CD4-positive, alpha-beta T cell treated with Interleukin-15 for 4 hours (primary cell): ENCODE data around the gene SSH3.

Experiments used
- DNase-seq: peaks from one replicate; pipeline ENCODE4 v3.0.0-alpha.2; 2020; ENCODE audit warnings: low spot score

The SSH3 gene

DNA sequence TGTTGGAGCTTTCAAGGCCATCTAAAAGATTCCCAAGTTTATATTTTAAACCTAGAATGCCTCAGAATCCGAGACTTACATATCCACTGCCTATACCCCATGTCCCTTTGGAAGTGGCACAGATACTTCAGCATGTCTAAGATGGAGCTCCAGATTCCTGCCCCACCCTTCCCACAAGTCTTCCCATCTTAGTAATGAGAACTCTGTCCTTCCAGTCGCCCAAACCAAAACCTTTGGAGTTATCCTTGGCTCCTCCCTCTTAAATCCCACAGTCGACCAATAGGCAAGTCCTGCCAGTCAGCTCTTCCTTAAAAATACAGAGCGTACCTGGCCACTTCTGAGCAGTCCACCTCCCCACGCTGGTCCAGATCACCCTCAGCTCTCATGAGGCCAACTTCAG lies 45.7 kb downstream of the SSH3 start:
- DNase-seq, result no peak

DNA sequence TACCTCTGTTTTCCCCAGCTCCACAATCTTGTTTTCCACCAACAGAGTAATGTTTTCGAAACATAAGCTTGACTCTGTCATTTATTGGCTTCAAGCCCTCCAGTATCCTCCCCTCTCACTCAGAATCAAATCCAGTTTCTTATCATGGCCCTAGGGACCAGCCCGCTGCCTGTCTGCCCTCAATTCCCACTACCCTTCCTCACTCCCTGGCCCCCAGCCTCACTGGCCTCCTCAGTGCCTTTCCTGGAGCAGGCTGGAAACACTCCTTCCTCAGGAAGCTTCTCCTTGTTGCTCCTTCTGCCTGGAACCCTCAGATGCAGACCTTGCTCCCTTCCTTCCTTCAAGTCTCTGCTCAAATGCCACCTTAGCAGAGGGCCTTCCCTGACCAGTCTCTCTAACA lies 46.1 kb downstream of the SSH3 start:
- DNase-seq, result no peak

GRCh38 chr11:67349928-67350465 lies 46.7 kb downstream of the SSH3 start:
- DNase-seq, result no peak

GRCh38 chr11:67351275-67352005 lies 48.1 kb downstream of the SSH3 start:
- DNase-seq, result peak; percentile 72

DNA sequence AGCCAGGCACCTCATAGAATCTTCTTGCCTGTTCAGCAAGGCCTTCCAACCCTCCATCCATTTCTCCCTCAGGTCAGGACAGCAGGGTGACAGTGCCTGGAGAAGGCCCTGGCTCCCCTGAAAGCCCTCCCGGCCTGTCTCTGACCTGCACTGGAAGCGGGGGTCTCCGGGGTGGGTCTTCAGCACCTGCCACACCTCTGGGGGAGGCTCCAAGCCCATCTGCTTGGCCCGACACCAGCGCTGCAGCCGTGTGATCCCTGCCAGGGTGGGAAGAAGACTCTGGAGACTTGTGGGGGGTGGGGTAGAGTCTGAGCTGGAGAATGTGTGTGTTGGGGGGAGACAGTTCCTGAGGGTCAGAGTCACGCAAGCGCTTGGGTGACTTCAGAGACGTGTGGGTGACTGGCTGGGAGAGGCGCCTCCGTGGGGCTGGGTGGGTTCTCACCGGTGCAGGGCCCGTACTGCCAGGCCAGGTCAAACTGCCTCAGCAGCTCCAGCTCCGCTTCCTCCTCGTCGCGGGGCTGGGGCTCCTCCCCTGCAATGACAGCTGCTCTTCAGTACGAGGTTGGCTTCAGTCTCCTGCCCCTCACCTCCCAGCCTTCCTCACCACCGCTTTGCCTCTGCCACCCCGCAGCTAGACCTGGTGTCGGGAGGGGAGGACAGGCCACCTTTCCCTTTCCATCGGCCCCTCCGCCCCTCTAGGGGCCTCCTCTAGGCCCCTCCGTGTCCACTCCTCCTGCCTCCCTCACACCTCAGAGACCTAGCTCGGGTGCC lies 49.4 kb downstream of the SSH3 start:
- peak; percentile 48 for DNase-seq

GRCh38 chr11:67353317-67354074 lies 50.2 kb downstream of the SSH3 start, which contains the start of gene POLD4:
Gene POLD4 (minus strand): TSS chr11:67353546. CDS start chr11:67353399, 147 bp downstream.
- peak; percentile 96 for DNase-seq

DNA sequence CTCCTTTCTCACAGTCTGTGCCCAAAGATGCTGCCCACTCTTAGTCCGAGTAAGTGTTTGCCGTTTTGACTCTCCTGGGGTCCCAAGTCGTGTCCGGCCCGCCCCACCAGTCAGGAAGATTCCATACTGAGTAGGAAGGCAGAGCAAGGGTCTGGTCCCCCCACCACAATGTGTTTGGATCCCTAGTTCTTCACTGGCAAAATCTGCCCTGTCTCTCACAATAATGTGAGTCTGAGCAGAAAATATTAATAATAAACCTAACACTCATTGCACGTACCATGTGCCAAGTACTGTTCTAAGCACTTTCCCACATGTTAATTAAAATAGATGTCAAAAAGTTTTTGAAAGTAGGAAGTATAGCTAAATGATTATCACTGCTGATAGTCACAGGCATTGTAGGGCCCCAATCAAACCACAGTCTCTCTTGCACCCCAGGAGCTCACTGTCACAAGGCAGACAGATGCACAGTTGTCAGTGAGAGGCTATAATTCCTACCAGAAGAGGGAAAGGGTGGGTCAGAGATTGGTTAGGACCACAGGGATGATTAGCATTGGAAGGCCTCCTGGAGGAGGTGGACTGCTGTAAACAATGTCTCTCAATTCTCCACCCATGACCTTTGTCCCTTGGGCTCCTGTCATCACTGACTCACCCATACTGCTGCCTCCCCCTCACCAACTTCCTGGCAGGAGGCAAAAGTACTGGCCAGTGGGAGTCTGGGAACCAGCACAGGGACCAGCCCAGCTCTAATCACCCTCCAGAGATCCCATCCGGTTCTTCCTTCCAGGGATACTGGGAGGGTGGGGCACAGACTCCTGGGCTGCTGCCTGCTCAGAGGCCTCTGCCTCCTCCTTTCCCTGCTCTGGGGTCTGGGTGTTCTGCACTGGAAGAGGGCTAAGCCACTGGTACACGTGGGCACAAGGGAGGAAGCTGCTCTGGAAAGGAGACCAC lies 51.0 kb downstream of the SSH3 start:
- DNase-seq, result no peak

DNA sequence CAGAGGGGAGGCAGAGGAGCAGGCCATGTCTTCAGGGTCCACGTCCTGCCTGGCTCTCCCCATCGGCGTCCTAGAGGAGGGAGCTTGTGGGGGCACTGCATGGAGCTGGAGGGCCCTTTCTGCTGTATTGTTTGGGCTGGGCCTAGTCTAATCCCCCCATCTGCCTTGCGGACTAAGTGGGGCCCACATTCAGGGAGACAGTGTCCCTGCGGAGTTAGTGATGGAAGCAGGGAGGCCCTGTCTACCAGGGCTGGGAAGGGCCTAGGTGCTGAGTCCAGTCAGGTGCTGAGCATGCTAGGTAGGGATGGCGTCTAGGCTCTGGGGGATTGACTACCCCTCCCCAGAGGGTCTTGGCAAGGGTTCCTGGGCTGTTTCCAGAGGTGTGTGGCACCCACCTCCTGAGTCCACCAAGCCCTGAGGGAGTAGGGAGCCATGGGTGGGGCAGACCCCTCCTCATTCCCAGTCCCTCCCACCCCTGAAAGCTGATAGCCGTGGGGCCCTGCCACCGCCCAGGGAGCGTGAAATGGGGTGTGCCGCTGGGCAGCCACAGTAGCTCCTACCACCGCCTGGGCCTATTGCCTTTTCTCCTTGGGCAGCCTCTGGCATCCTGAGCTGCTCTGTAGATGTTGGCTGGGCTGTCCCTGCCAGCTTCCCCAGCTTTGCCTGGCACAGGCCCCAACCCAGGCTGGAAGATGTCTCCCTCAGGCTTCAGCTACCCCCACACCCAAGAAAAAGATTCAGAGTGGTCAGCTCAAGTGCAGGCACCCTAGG lies 51.9 kb downstream of the SSH3 start:
- no peak for DNase-seq

- no peak for DNase-seq
Observed at GRCh38 chr11:67355794-67356386, 52.6 kb downstream of the SSH3 start.

- no peak for DNase-seq
Observed at GRCh38 chr11:67356387-67356863, 53.1 kb downstream of the SSH3 start.

GRCh38 chr11:67356864-67357561 lies 53.7 kb downstream of the SSH3 start:
- DNase-seq, result peak; percentile 79

DNA sequence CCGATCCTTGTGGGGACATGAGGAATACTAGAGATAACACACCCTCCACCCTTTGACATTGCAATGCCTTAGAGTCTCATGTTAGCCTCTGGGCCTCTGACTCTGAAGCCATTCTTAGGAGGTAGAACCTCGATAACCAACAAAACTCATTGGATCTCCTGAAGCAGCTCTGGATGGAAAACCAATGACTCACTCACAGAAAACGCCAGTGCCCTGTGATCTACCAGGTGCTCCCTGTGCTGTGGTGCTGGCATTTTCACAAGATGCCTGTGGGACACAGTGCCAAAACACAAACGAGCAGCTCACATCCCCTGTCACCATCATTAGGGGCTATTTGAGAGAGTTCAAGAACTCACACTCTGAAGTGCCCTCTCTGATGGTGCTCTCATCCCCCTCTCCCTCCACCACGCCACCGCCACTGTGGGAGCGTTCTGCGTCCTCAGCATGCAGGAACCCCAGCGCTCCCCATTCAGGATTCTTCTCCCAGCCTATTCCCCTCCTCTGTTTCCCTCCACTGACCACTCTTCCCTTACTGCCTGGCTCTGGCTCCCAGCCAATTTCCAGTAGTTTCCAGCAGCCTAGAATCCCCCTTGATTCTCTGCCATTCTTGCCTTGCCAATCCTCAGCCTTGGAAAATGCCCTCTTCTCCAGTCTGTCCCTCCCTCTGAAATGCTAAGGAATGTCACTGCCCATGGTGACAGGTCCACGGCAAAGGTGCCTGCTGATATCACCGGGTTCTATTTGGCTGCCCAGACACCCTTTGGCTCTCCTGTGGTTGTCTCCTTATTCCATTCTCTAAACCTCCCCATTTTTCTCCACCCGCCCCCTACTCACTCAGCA lies 54.7 kb downstream of the SSH3 start:
- DNase-seq, result no peak
